GM21526 (cell line): Measurements from ENCODE around the gene SLC33A1.

Experiments
- ATAC-seq: cut with Tn5 transposase; IDR thresholded peaks from one replicate; pipeline ENCODE4 v1.9.1; 2021; ENCODE audit warnings: moderate library complexity; ENCODE audit not compliant: unreplicated experiment, low FRiP score

The SLC33A1 gene

DNA sequence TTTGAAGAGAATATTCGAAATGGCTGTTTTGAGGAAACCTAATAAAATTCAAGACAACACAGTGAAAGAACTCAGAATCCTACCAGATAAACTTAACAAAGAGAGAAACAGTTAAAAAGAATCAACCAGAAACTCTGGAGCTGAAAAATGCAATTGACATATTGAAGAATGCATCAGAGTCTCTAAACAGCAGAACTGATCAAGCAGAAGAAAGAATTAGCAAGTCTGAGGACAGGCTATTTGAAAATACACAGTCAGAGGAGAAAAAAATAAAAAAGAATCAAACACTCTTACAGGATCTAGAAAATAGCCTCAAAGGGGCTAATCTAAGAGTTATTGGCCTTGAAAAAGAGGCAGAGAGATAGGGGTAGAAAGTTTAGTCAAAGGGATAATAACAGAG lies 61.7 kb downstream of the SLC33A1 start:
- no peak for ATAC-seq

DNA sequence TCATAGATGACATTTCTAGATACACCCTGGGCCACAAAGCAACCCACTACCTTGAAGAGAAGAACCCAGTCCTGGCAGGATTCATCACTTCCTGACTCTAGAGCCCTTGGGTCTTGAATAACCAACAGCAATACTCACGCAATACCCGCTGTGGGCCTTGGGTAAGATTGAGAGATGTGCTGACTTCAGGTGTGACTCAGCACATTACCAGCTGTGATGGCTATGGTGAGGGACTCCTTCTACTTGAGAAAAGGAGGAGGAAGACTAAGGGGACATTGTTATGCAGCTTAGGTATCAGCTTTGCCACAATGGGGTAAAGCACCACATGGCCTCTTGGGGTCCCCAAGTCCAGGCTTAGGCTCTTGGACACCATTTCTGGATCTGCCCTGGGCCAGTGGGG lies 63.0 kb downstream of the SLC33A1 start:
- no peak for ATAC-seq

DNA sequence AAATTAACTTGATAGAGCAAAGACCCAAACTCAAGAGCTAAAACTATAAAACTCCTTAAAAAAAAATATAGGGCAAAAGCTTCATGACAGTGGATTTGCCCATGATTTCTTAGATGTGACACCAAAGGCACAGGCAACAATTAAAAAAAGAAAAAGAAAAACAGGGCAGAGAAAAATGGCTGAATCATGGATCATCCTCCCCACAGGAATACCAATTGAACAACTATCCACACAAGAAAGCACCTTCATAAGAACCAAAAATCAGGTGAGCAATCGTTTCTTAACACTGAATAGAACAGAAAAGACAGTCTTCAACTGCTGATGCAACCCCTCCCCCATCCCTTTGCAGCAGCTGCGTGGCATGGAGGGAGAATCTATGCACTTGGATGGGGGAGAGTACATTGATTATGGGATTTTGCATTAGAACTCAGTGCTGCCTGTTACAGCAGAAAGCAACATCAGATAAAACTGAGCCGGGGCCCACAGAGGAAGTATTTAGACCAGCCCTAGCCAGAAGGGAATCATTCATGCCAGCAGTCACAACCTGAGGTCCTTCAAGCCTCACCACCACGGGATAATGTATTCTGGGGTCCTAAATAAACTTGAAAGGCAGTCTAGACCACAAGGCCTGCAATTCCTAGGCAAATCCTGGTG lies 63.8 kb downstream of the SLC33A1 start:
- ATAC-seq: no peak

DNA sequence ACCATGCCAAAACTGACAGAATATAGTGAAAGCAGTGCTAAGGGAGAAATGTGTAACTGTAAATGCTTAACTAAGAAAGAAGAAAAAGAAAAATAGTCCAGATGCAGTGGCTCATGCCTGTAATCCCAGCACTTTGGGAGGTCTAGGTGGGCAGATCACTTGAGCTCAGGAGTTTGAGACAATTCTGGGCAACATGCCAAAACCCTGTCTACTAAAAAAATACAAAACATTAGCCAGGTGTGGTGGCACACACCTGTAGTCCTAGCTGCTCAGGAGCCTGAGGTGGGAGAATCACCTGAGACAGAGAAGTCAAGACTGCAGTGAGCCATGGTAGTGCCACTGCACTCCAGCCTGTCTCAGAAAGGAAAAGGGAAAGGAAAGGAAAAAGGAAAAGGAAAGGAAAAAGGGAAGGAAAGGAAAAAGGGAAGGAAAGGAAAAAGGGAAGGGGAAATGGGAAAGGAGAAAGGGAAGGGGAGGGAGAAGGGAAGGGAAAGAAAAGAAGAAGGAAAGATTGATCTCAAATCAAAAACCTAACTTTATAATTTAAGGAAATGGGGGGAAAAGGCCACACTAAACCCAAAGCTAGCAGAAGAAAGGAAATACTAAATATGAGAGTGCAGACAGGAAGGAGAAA lies 68.4 kb downstream of the SLC33A1 start:
- no peak for ATAC-seq

DNA sequence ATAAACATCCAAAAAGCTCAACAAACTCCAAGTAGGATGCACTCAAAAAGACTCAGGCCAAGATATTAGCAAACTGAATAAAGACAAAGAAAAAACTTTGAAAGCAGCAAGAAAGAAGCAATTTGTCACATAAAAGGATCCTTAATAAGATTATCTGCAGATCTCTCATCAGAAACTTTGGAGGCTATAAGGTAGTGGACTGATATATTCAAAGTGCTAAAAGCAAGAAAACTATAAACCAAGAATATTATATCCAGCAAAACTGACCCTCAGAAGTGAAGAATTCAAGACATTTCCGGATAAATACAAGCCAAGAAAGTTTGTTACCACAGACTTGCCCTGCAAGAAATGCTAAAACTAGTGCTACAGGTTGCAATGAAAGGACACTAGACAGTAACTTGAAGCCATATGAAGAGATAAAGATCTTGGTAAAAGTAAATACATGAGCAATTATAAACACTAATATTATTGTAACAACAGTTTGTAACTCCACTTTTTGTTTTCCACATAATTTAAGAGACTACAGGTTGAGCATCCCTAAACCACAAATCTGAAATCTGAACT lies 71.8 kb downstream of the SLC33A1 start:
- no peak for ATAC-seq

DNA sequence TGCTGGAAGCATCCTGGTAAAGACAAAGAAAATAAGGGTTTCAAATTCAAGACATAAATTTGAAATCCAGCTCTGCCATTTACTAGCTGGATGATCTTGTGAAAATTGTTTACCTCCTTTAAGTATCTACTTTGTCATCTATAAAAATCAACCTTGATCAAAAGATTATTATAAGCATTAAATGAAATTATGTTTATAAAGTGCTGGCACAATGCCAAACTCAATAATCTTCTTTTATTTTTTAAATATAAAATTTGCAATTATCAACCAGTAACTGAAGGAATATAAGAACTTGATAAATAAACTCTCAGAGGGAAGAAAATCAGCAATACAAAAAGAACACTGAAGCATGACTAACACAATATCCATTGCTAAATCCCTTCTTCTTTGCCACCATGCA lies 73.9 kb downstream of the SLC33A1 start:
- no peak for ATAC-seq

DNA sequence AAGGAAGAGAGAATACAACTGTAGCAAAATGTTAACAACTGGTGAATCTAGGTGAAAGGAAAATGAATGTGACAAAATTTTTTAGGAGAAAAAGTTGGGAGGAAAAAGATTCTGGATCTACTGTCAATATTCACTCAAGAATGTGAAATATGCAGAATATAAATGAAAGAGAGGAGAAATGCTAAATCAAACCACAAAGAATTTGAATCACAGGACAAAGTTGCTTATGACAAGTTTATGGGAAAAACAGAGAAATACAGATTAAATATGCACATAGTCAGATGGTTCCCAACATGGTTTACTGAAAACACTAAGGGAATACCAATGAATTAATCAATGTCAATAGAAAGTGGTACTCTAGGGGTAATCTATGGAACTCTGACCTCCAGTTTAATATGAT lies 75.8 kb downstream of the SLC33A1 start:
- no peak for ATAC-seq

DNA sequence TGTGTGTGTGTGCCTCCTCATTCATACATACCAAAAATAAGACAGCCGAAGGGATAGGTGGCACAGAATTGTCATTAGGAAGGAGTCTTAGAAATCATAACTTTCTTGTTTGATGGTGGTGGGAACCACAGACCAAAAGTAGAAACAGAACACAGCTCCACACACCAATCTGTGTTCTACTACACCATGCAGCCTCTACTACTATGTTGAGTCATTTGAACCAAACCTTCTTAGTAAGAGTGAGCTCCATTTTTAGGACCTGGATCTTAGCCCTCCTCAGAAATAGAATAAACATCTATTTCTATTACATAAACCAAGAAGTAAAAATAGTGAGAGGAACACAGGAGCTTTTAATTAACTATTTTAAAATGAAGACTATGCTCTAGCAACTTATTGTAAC lies 81.4 kb downstream of the SLC33A1 start:
- ATAC-seq: no peak

DNA sequence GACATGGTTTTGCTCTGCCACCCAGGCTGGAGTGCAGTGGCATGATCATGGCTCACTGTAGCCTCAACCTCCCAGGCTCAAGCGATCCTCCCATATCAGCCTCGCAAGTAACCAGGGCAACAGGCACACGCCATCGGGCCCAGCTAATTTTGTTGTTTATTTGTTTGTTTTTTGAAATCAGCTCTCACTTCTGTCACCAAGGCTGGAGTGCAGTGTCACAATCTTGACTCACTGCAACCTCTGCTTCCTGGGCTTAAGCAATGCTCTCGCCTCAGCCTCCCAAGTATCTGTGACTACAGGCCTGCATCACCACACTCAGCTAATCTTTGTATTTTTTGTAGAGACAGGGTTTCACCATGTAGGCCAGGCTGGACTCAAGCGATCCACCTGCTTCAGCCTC lies 83.1 kb downstream of the SLC33A1 start:
- ATAC-seq: no peak
